ENCODE data around the gene SMC5.
"Not testable (repeated sequence)": the region's sequence is repeated elsewhere in the genome, so short reads cannot be mapped to it uniquely, and the experiment has no call there.

SMC5 gene

GRCh38 chr9:70278305-70278704 lies 19.5 kb downstream of the SMC5 start:
- DNase-seq: no peak

GRCh38 chr9:70283848-70284247 lies 25.1 kb downstream of the SMC5 start:
- DNase-seq: no peak

- no peak for DNase-seq
Measured at GRCh38 chr9:70285246-70285645, 26.5 kb downstream of the SMC5 start.

GRCh38 chr9:70285981-70286598 lies 27.3 kb downstream of the SMC5 start:
- no peak for DNase-seq

- DNase-seq: no peak
Measured at GRCh38 chr9:70290626-70291025, 31.8 kb downstream of the SMC5 start.

- no peak for DNase-seq
Measured at GRCh38 chr9:70291446-70291845, 32.7 kb downstream of the SMC5 start.

- no peak for DNase-seq
Measured at GRCh38 chr9:70292253-70292652, 33.5 kb downstream of the SMC5 start.

- no peak for DNase-seq
Measured at GRCh38 chr9:70293214-70293613, 34.4 kb downstream of the SMC5 start.

GRCh38 chr9:70297141-70297540 lies 38.4 kb downstream of the SMC5 start:
- DNase-seq: no peak

- DNase-seq: no peak
Measured at GRCh38 chr9:70298245-70298771, 39.5 kb downstream of the SMC5 start.

- DNase-seq: no peak
Measured at GRCh38 chr9:70303268-70303667, 44.5 kb downstream of the SMC5 start.

GRCh38 chr9:70304810-70305209 lies 46.0 kb downstream of the SMC5 start:
- DNase-seq: no peak

- DNase-seq: no peak
Measured at GRCh38 chr9:70315389-70315788, 56.6 kb downstream of the SMC5 start.

GRCh38 chr9:70318002-70318401 lies 59.2 kb downstream of the SMC5 start:
- DNase-seq: no peak

GRCh38 chr9:70322096-70322495 lies 63.3 kb downstream of the SMC5 start:
- DNase-seq: no peak

- DNase-seq: no peak
Measured at GRCh38 chr9:70324963-70325362, 66.2 kb downstream of the SMC5 start.

- DNase-seq: not testable (repeated sequence)
Measured at GRCh38 chr9:70328625-70329024, 69.8 kb downstream of the SMC5 start.

- DNase-seq: peak; percentile 26
Measured at GRCh38 chr9:70340572-70340971, 81.8 kb downstream of the SMC5 start.

- DNase-seq: no peak
Measured at GRCh38 chr9:70347046-70347445, 88.3 kb downstream of the SMC5 start.

- no peak for DNase-seq
Measured at GRCh38 chr9:70352356-70352755, 93.6 kb downstream of the SMC5 start.

- peak; percentile 43 for DNase-seq
Measured at GRCh38 chr9:70352802-70353201, 94.0 kb downstream of the SMC5 start.

GRCh38 chr9:70355801-70356200 lies 97.0 kb downstream of the SMC5 start:
- no peak for DNase-seq

- DNase-seq: no peak
Measured at GRCh38 chr9:70362952-70363351, 104.2 kb downstream of the SMC5 start.

GRCh38 chr9:70363760-70364159 lies 105.0 kb downstream of the SMC5 start:
- DNase-seq: no peak

GRCh38 chr9:70367305-70367930 lies 108.6 kb downstream of the SMC5 start:
- DNase-seq: no peak
